ENCODE data around the gene IRF2BPL.

IRF2BPL gene

DNA sequence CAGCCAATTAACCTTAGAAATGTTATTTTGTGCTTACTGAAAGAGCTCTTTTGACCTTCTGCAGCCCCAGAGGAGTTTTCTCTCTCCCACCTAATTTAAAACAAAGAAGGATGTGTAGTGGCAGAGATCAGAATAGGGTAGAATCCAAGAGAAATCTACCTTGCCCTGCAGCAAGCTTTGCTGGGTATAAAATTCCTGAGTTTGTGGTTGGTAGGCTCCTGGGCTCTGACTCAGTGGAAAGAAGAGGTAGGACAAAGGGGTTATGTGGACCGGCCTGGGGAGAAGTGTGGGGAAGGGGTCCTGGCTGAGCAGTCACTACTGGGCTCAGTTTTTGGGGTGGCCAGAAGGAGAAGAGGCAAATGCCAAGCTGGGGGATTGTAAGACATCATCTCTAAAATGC is 46.8 kb downstream of the IRF2BPL start:
- H3K36me3 ChIP-seq (ENCODE audit: control insufficient read depth in 2 of 2, insufficient read depth in 2 of 2, low read length in 2 of 2), result no peaks in the 10 kb centered on the region
- H3K4me3 ChIP-seq (ENCODE audit: low read length in 2 of 2), result no peak overlapping the region
- peaks cover 0 to 6% of the 10 kb centered on the region in 2 donors for H3K9me3 ChIP-seq (ENCODE audit: control insufficient read depth in 2 of 2, low read length in 2 of 2)
- H3K4me1 ChIP-seq (ENCODE audit: control insufficient read depth, insufficient read depth, low read length), result no peaks in the 10 kb centered on the region
- no peak overlapping the region for H3K9ac ChIP-seq (ENCODE audit: low read length in 2 of 2)
- H3K27ac ChIP-seq (ENCODE audit: low read length), result no peak overlapping the region
- no peaks in the 10 kb centered on the region for H3K27me3 ChIP-seq (ENCODE audit: control insufficient read depth in 1 of 2, insufficient read depth in 2 of 2, low read length in 2 of 2)

DNA sequence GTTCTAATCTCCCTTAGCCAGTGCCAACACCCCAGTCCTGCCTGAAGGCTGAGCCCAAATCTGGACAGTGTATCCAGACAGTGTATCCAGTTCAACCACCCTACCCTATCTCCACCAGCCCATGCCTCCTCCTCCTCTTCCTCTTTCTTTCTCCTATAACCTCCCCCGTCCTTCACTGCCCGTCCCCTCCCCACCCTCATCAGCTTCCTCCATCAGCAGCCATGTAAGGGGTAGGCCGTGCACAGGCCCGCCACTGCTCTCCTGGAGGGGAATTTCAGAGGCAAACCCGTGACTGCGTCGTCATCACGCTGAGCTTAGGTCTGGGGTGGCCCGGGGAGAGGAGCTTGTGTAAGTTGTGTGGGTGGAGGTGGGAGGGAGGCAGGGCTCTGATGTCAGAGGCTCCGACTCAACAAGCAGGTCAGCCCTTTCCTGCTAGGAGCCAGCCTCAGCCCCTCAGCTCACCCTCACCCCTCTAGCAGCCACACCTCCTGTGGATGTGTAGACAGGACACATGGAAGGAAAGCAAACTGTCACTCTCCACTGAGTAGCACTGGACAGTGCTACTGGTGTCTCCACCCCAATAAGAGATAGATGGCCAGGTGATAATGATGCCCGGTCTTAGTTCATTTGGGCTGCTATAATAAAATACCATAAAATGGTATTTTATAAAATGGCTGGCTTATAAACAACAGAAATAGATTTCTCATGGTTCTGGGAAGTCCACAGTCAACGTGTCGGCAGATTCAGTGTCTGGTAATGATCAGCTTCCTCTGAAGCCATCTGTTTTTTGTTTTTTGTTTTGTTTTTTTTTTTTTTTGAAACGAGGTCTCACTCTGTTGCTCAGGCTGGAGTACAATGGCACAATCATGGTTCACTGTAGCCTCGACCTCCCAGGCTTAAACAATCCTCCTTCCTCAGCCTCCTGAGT is 50.5 kb downstream of the IRF2BPL start:
- peaks cover 0 to 6% of the 10 kb centered on the region in 2 donors for H3K9me3 ChIP-seq (ENCODE audit: control insufficient read depth in 2 of 2, low read length in 2 of 2)
- no peaks in the 10 kb centered on the region for H3K36me3 ChIP-seq (ENCODE audit: control insufficient read depth in 2 of 2, insufficient read depth in 2 of 2, low read length in 2 of 2)
- no peaks in the 10 kb centered on the region for H3K4me1 ChIP-seq (ENCODE audit: control insufficient read depth, insufficient read depth, low read length)
- H3K27ac ChIP-seq (ENCODE audit: low read length), result no peak overlapping the region
- no peak overlapping the region for H3K9ac ChIP-seq (ENCODE audit: low read length in 2 of 2)
- no peaks in the 10 kb centered on the region for H3K27me3 ChIP-seq (ENCODE audit: control insufficient read depth in 1 of 2, insufficient read depth in 2 of 2, low read length in 2 of 2)
- H3K4me3 ChIP-seq (ENCODE audit: low read length in 2 of 2), result no peak overlapping the region

DNA sequence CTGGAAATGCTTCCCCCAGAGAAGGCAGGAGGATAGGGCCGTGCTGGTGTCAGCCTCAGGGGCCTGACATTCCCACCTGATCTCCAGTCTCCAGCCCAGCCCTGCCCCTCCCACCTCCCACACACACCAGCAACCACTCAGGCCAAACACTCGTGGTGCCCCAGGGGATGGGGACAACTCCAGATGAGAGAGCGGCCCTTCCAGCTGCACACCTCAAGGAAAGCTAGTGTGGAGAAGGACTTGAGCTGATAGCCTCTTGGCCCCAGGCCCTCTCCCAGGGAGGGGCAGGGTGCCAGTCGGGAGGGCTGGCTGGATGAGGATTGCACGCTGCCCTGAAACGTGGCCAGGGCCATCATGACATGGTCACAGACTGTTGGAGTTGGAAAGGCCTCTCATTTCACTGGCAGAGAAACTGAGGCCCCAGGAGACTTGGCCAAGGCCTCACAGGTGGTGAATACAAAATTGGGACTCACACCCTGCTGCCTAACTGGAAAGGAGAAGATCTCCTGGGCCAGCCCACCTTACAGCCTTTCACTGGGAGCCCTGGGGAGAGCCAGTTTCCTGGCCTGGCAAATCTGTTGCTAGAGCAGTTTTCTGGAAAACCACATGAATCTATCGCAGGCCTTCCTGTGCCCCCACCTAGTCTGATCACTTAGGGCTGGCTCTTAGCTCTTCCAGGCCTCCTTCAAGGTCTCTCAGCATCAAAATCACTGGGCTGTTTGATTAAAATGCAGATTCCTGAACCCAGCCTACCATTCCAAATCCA is 52.1 kb downstream of the IRF2BPL start:
- Histone ChIP-seq H3K9me3 (ENCODE audit: control insufficient read depth in 2 of 2, low read length in 2 of 2) (peaks cover 0 to 2% of the 10 kb centered on the region in 2 donors), H3K27me3 (ENCODE audit: control insufficient read depth in 1 of 2, insufficient read depth in 2 of 2, low read length in 2 of 2) (no peaks in the 10 kb centered on the region), H3K9ac (ENCODE audit: low read length in 2 of 2) (no peak overlapping the region), H3K4me1 (ENCODE audit: control insufficient read depth, insufficient read depth, low read length) (no peaks in the 10 kb centered on the region), H3K36me3 (ENCODE audit: control insufficient read depth in 2 of 2, insufficient read depth in 2 of 2, low read length in 2 of 2) (no peaks in the 10 kb centered on the region), H3K4me3 (ENCODE audit: low read length in 2 of 2) (no peak overlapping the region), H3K27ac (ENCODE audit: low read length) (no peak overlapping the region)

DNA sequence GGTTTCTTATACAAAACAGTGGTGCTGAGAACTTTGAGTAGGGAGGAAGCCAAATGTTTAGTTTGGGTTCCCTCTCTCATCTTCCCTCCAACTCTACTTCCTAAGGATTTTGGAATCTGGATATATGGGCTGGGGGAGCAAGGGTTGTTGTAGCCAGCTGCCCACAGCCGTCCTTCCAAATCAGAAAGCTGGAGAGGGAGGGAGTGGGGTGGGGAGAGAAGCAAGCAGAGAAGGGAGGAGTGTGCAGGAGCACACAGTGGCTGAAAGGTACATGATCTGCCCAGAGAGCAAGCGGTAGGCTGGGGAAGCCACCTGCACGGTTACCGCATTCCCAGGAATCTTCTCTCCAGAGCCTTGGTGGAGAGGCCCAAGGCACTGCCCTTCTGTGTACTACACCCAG is 52.7 kb downstream of the IRF2BPL start:
- H3K27ac ChIP-seq (ENCODE audit: low read length), result no peak overlapping the region
- H3K36me3 ChIP-seq (ENCODE audit: control insufficient read depth in 2 of 2, insufficient read depth in 2 of 2, low read length in 2 of 2), result no peaks in the 10 kb centered on the region
- H3K9me3 ChIP-seq (ENCODE audit: control insufficient read depth in 2 of 2, low read length in 2 of 2), result no peaks in the 10 kb centered on the region
- H3K27me3 ChIP-seq (ENCODE audit: control insufficient read depth in 1 of 2, insufficient read depth in 2 of 2, low read length in 2 of 2), result no peaks in the 10 kb centered on the region
- no peak overlapping the region for H3K9ac ChIP-seq (ENCODE audit: low read length in 2 of 2)
- H3K4me3 ChIP-seq (ENCODE audit: low read length in 2 of 2), result no peak overlapping the region
- H3K4me1 ChIP-seq (ENCODE audit: control insufficient read depth, insufficient read depth, low read length), result no peaks in the 10 kb centered on the region

DNA sequence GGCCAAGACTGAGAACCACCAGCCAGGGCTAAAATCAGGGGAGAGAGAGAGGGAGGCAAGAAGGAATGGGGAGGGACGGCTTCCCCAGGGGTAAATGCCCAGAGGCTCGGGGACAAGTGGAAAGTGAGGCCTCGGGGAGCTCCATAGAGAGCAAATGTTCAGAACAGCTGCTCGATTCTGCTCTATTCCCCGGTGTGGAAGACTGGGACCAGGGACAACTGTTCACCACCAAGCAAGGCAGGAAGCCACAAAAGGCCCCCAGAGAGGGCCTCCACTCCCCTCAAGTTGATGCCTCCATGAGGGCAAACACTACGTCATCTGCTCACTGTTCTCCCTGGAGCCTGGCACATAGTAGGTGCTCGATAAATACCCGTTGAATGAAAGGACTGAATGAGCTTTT is 53.5 kb downstream of the IRF2BPL start:
- no peaks in the 10 kb centered on the region for H3K9me3 ChIP-seq (ENCODE audit: control insufficient read depth in 2 of 2, low read length in 2 of 2)
- no peak overlapping the region for H3K9ac ChIP-seq (ENCODE audit: low read length in 2 of 2)
- H3K36me3 ChIP-seq (ENCODE audit: control insufficient read depth in 2 of 2, insufficient read depth in 2 of 2, low read length in 2 of 2), result no peaks in the 10 kb centered on the region
- no peak overlapping the region for H3K27ac ChIP-seq (ENCODE audit: low read length)
- no peaks in the 10 kb centered on the region for H3K27me3 ChIP-seq (ENCODE audit: control insufficient read depth in 1 of 2, insufficient read depth in 2 of 2, low read length in 2 of 2)
- H3K4me3 ChIP-seq (ENCODE audit: low read length in 2 of 2), result no peak overlapping the region
- H3K4me1 ChIP-seq (ENCODE audit: control insufficient read depth, insufficient read depth, low read length), result no peaks in the 10 kb centered on the region

Data from stomach smooth muscle (tissue), 2 donors.